Upper lobe of right lung (tissue), 1 donor: ENCODE measurements around the gene GINS2. TPM values are rescaled to one million over a fixed set of nuclear protein-coding genes. Genes with fewer than 3 reads are reported as not detected.

ENCODE experiments used
- ATAC-seq: fragments of 200-7000 bp; cut with Tn5 transposase; one replicate; pipeline ENCODE4 v1.9.1; 2020; ENCODE audit warnings: mild to moderate bottlenecking, moderate library complexity
- DNase-seq: peaks from one replicate; pipeline ENCODE4 v3.0.0-alpha.2; 2020
- H3K27ac ChIP-seq: fragments of 200-600 bp; one replicate; pipeline ENCODE4 v1.8.0; 2022
- H3K27me3 ChIP-seq: fragments of 200-600 bp; one replicate; pipeline ENCODE4 v1.8.0; 2022; ENCODE audit warnings: mild to moderate bottlenecking
- H3K36me3 ChIP-seq: fragments of 200-600 bp; one replicate; pipeline ENCODE4 v1.8.0; 2022
- H3K4me1 ChIP-seq: fragments of 200-600 bp; one replicate; pipeline ENCODE4 v1.8.0; 2022
- H3K4me3 ChIP-seq: fragments of 200-600 bp; one replicate; pipeline ENCODE4 v1.8.0; 2022; ENCODE audit warnings: mild to moderate bottlenecking
- H3K9me3 ChIP-seq: fragments of 200-600 bp; one replicate; pipeline ENCODE4 v1.8.0; 2022
- CTCF ChIP-seq: fragments of 200-600 bp; IDR thresholded peaks from one replicate; pipeline ENCODE4 v1.8.0; 2022; ENCODE audit warnings: antibody characterized with exemption
- intact Hi-C: fragments of 100-400 bp; cut with DNase I; formaldehyde crosslinking; loops from one replicate; pipeline ENCODE4 v1.11.0; 2022
- total RNA-seq: library from RNA; stranded (reverse); fragmentation: NEBNext Ultra II Directional; extraction: Animal tissue kit (Norgen Biotek cat#: 25700); gene quantifications from one replicate; pipeline ENCODE4 v1.2.1, GENCODE V29; 2021
- donor health status: DM: no; HTN: yes; CAD: no; lungs with severe emphysema.

Gene GINS2
- total RNA-seq, 1 donor from 2014 or later, result 0.46 TPM

GRCh38 chr16:85646976-85647375 is 41.8 kb downstream of the GINS2 start:
- no peak for TF ChIP-seq CTCF
- Histone ChIP-seq H3K27ac (no peak overlapping the region), H3K4me3 (no peak overlapping the region), H3K4me1 (peaks cover under 1% of the 10 kb centered on the region), H3K27me3 (no peaks in the 10 kb centered on the region), H3K36me3 (peaks cover 20% of the 10 kb centered on the region), H3K9me3 (no peaks in the 10 kb centered on the region)
- DNase-seq, result no peak
- no peak for ATAC-seq
- intact Hi-C loops, result no loop called here

DNA sequence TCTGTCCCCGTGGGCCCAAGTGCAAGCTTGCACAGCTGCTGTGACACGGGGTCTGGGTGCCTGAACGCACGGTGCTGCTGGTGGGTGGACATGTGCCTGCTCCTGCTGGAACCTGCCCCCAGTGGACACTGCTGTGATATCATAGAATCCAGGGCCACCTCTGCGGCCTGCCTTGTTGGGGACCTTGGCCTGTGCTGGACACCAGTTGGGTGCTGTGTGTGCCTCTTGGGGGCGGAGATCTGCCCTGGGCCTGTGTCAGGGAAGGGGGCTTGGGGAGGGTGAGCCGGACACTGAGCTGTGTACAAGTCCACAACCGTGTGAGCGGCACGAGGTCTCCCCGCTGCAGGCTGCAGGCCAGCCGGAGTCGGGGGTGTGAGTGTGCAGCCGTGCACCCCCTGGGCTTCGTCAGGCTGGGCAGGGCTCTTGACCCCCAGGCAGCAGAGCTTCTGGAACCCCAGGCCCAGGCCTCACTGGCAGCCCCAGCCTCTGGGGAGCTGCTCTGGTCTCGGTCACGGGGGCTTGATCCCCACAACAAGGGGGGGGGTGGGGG is 42.3 kb downstream of the GINS2 start:
- intact Hi-C loops, result no loop called here
- Histone ChIP-seq H3K27ac (no peak overlapping the region), H3K4me1 (peaks cover 6% of the 10 kb centered on the region), H3K36me3 (peaks cover 20% of the 10 kb centered on the region), H3K9me3 (no peaks in the 10 kb centered on the region), H3K27me3 (no peaks in the 10 kb centered on the region), H3K4me3 (no peak overlapping the region)
- no peak for ATAC-seq
- no peak for DNase-seq
- no peak for TF ChIP-seq CTCF

GRCh38 chr16:85645021-85645589 is 43.6 kb downstream of the GINS2 start:
- intact Hi-C loops, result no loop called here
- no peak for TF ChIP-seq CTCF
- ATAC-seq (peak; percentile 12), DNase-seq (no peak)
- Histone ChIP-seq H3K27me3 (no peaks in the 10 kb centered on the region), H3K27ac (no peak overlapping the region), H3K9me3 (no peaks in the 10 kb centered on the region), H3K4me1 (peaks cover 7% of the 10 kb centered on the region), H3K36me3 (peaks cover 16% of the 10 kb centered on the region), H3K4me3 (no peak overlapping the region)

DNA sequence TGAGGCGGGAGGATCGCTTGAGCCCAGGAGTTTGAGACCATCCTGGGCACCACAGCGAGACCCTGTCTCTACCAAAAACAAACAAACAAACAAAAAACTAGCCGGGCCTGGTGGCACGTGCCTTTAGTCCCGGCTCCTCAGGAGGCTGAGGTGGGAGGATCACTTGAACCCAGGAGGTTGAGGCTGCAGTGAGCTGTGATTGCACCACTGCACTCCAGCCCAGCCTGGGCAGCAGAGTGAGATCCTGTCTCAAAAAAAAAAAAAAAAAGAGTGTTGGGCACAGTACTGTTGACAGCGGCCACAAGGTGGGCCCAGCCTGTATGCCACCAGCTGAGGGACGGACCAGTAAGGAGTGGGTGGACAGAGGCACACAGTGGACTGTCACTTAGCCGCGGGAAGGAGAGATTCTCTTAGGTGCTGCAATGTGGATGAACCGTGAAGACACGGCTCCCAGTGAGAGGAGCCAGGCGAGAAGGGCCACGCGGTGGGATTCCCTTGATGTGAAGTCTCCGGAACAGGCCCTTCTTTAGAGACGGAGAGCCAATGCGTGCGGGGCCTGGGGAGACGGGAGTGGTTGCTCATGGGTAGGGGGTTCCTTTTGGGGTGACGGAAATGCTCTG is 44.6 kb downstream of the GINS2 start:
- Histone ChIP-seq H3K27ac (no peak overlapping the region), H3K4me3 (no peak overlapping the region), H3K27me3 (no peaks in the 10 kb centered on the region), H3K36me3 (peaks cover 7% of the 10 kb centered on the region), H3K9me3 (no peaks in the 10 kb centered on the region), H3K4me1 (peaks cover 7% of the 10 kb centered on the region)
- ATAC-seq (no peak), DNase-seq (no peak)
- no peak for TF ChIP-seq CTCF
- intact Hi-C loops, result no loop called here

GRCh38 chr16:85643631-85644030 is 45.1 kb downstream of the GINS2 start:
- Histone ChIP-seq H3K4me3 (no peak overlapping the region), H3K4me1 (peaks cover 7% of the 10 kb centered on the region), H3K9me3 (no peaks in the 10 kb centered on the region), H3K27ac (no peak overlapping the region), H3K36me3 (peaks cover 2% of the 10 kb centered on the region), H3K27me3 (no peaks in the 10 kb centered on the region)
- no peak for DNase-seq
- no peak for TF ChIP-seq CTCF
- intact Hi-C loops, result no loop called here
- no peak for ATAC-seq
